ENCODE measurements around the gene OLFM2. TPM values are rescaled to one million over a fixed set of nuclear protein-coding genes. Genes with fewer than 3 reads are reported as not detected.

Gene OLFM2
- total and polyA plus RNA-seq, 12 donors, result 0.30 to 8.0 (median 1.4) TPM

- intact Hi-C loops (cut with DNase I), result no loop called here
- TF ChIP-seq CTCF (IDR thresholded peaks at IDR 0.05), result no peak
- Histone ChIP-seq H3K9me3 (no peaks in the 10 kb centered on the region), H3K4me3 (no peak overlapping the region), H3K4me1 (no peaks in the 10 kb centered on the region), H3K27me3 (no peaks in the 10 kb centered on the region), H3K36me3 (peaks cover 0 to 90% (median 37%) of the 10 kb centered on the region in 9 donors), H3K27ac (no peak overlapping the region)
- WGBS, 2 donors, result 93 to 95% methylated on average over 11 of the region's 11 CpGs
- DNase-seq (no peak), ATAC-seq (no peak)
These were observed 127.2 kb downstream of the OLFM2 start for GRCh38 chr19:9808855-9809824.

- H3K27me3 ChIP-seq, result no peaks in the 10 kb centered on the region
- H3K4me1 ChIP-seq, result no peaks in the 10 kb centered on the region
- no peak overlapping the region for H3K27ac ChIP-seq
- no peak overlapping the region for H3K4me3 ChIP-seq
- intact Hi-C loops (cut with DNase I), result no loop called here
- WGBS, 2 donors, result 92 to 95% methylated on average over 3 of the region's 3 CpGs
- DNase-seq (no peak), ATAC-seq (no peak)
- H3K9me3 ChIP-seq, result no peaks in the 10 kb centered on the region
- no peak for TF ChIP-seq CTCF (IDR thresholded peaks at IDR 0.05)
- peaks cover 0 to 75% (median 34%) of the 10 kb centered on the region in 9 donors for H3K36me3 ChIP-seq
These were observed 129.5 kb downstream of the OLFM2 start for GRCh38 chr19:9806803-9807202.

Other genes starting within 250 kb of the OLFM2 start
- gene ZNF846, start 167.8 kb downstream of the OLFM2 start, total RNA-seq, result 10 to 100 TPM in 5 of 10 donors, 1 to 10 TPM in 5; 6.2 to 16.2 (median 10.1) TPM
- 10 to 100 TPM in 1 of 2 donors, 1 to 10 TPM in 1; 3.9 to 21.4 TPM for gene ZNF846, start 167.8 kb downstream of the OLFM2 start, polyA plus RNA-seq
- 10 to 100 TPM; 10.5 to 13.8 (median 11.5) TPM for gene FBXL12, start 117.4 kb downstream of the OLFM2 start, total RNA-seq
- gene FBXL12, start 117.4 kb downstream of the OLFM2 start, polyA plus RNA-seq, result 10 to 100 TPM; 13.5 to 19.5 TPM
- 100 to 1,000 TPM; 483 to 573 (median 516) TPM for gene UBL5, start 108.6 kb downstream of the OLFM2 start, total RNA-seq
- gene UBL5, start 108.6 kb downstream of the OLFM2 start, polyA plus RNA-seq, result 1,000 to 10,000 TPM in 1 of 2 donors, 100 to 1,000 TPM in 1; 914 to 1,564 TPM
- gene PIN1, start 101.2 kb downstream of the OLFM2 start, total RNA-seq, result 100 to 1,000 TPM in 2 of 10 donors, 10 to 100 TPM in 8; 81.1 to 109 (median 90.8) TPM
- 100 to 1,000 TPM in 1 of 2 donors, 10 to 100 TPM in 1; 74.6 to 152 TPM for gene PIN1, start 101.2 kb downstream of the OLFM2 start, polyA plus RNA-seq
- gene COL5A3, start 74.0 kb upstream of the OLFM2 start, total RNA-seq, result 10 to 100 TPM in 4 of 10 donors, 1 to 10 TPM in 6; 3.8 to 27.8 (median 6.1) TPM
- 10 to 100 TPM; 18.2 to 35.6 TPM for gene COL5A3, start 74.0 kb upstream of the OLFM2 start, polyA plus RNA-seq
- gene RDH8, start 77.0 kb upstream of the OLFM2 start, total RNA-seq, result not detected
- not detected for gene RDH8, start 77.0 kb upstream of the OLFM2 start, polyA plus RNA-seq
- gene SHFL, start 149.8 kb upstream of the OLFM2 start, total RNA-seq, result 10 to 100 TPM in 4 of 10 donors, 1 to 10 TPM in 6; 4.0 to 18.9 (median 9.6) TPM
- 10 to 100 TPM; 11.1 to 30.2 TPM for gene SHFL, start 149.8 kb upstream of the OLFM2 start, polyA plus RNA-seq
- gene ANGPTL6, start 166.2 kb upstream of the OLFM2 start, total RNA-seq, result under 1 TPM in 1 of 10 donors, not detected in 9; 0.14 TPM
- gene ANGPTL6, start 166.2 kb upstream of the OLFM2 start, polyA plus RNA-seq, result under 1 TPM; 0.09 to 0.37 TPM
- gene PPAN, start 169.8 kb upstream of the OLFM2 start, total RNA-seq, result 10 to 100 TPM; 17.6 to 43.3 (median 20.7) TPM
- gene PPAN, start 169.8 kb upstream of the OLFM2 start, polyA plus RNA-seq, result 10 to 100 TPM; 34.3 to 47.7 TPM
- gene P2RY11, start 175.2 kb upstream of the OLFM2 start, total RNA-seq, result 10 to 100 TPM in 1 of 10 donors, 1 to 10 TPM in 9; 4.9 to 13.8 (median 6.8) TPM
- gene P2RY11, start 175.2 kb upstream of the OLFM2 start, polyA plus RNA-seq, result 1 to 10 TPM; 4.2 to 4.7 TPM
- gene EIF3G, start 183.4 kb upstream of the OLFM2 start, total RNA-seq, result 100 to 1,000 TPM; 146 to 193 (median 180) TPM
- 100 to 1,000 TPM; 113 to 241 TPM for gene EIF3G, start 183.4 kb upstream of the OLFM2 start, polyA plus RNA-seq